ENCODE results near the gene HCRTR1.
A peak's percentile ranks its signal among the peaks of the same experiment; 100 is the strongest.

GRCh38 chr1:31654474-31654776, 36.9 kb downstream of the HCRTR1 start:
- peak; percentile 47 for TF ChIP-seq POLR2AphosphoS5 (IDR thresholded peaks at IDR 0.05)
- TF ChIP-seq CTCF (IDR thresholded peaks at IDR 0.05; ENCODE audit: poor library complexity, severe bottlenecking): no peak
- TF ChIP-seq REST (IDR thresholded peaks at IDR 0.05; ENCODE audit: borderline replicate concordance): peak; percentile 71
- no peak for TF ChIP-seq TAF1 (IDR thresholded peaks at IDR 0.05; ENCODE audit: low read depth)
- no peak for TF ChIP-seq EZH2 (IDR thresholded peaks at IDR 0.05; ENCODE audit: borderline replicate concordance, insufficient read depth, low read length, poor library complexity, severe bottlenecking)
- peak; percentile 30 for TF ChIP-seq SMC3 (conservative IDR thresholded peaks at IDR 0.05; ENCODE audit: poor library complexity)
